ENCODE measurements around the gene LRPAP1. TPM values are rescaled to one million over a fixed set of nuclear protein-coding genes. Genes with fewer than 3 reads are reported as not detected.
"Not testable (repeated sequence)": the region's sequence is repeated elsewhere in the genome, so short reads cannot be mapped to it uniquely, and the experiment has no call there.

Gene LRPAP1
- total RNA-seq (10 to 100 TPM; 81.2 to 88.4 (median 81.9) TPM), total RNA-seq (83.6 to 143 (median 105) reads per million in 29 experiments)
- total RNA-seq (2013), result 90.3 TPM

- DNase-seq, result peak; percentile 41 to 90 (median 67)
- H3K27ac Mint-ChIP-seq, result peak within 1 kb of the TSS; percentile 89 to 96
- peak; percentile 92 to 97 (median 93) for ATAC-seq (replicated peaks in 1 of 4)
- ChIA-PET POLR2A (no interaction called here), CTCF (no interaction called here)
- under 1% methylated on average over 58 of the region's 84 CpGs for WGBS (ENCODE audit: insufficient coverage)
- H3K36me3 Mint-ChIP-seq, result peaks cover 5% of the 10 kb centered on the region
- peaks cover 0 to 4% (median 0%) of the 10 kb centered on the region in 3 donors for H3K9me3 Mint-ChIP-seq
- no peak within 1 kb of the TSS for H3K27ac ChIP-seq (ENCODE audit: low read length)
- peaks cover 0 to 16% of the 10 kb centered on the region in 2 donors for H3K36me3 ChIP-seq (ENCODE audit: control insufficient read depth in 2 of 2, extremely low read depth in 1 of 2, insufficient read depth in 1 of 2, low read length in 1 of 2)
- peak within 1 kb of the TSS; percentile 86 to 88 for H3K4me3 ChIP-seq (ENCODE audit: control insufficient read depth in 1 of 2, extremely low read depth in 1 of 2, low read length in 1 of 2)
- H3K4me1 Mint-ChIP-seq, result peaks cover 37 to 45% (median 40%) of the 10 kb centered on the region in 3 donors
- peaks cover 6 to 8% of the 10 kb centered on the region in 2 donors for H3K27me3 Mint-ChIP-seq
- H3K9me3 ChIP-seq, result no peaks in the 10 kb centered on the region
- H3K27me3 ChIP-seq (replicated peaks in 1 of 2; ENCODE audit: control insufficient read depth in 2 of 2, extremely low read depth in 1 of 2, insufficient read depth in 2 of 2, low read length in 1 of 2), result peaks cover 0 to 3% of the 10 kb centered on the region in 2 experiments
- H3K4me3 Mint-ChIP-seq, result peak within 1 kb of the TSS; percentile 98 to 99 (median 99)
- H3K4me1 ChIP-seq (ENCODE audit: control insufficient read depth in 1 of 2, extremely low read depth in 1 of 2, insufficient read depth in 2 of 2, low read length in 2 of 2), result peaks cover 8 to 52% of the 10 kb centered on the region in 2 experiments
Measured at GRCh38 chr4:3531879-3532750, at the start of gene LRPAP1. Gene LRPAP1 (minus strand): TSS chr4:3532422. CDS start chr4:3532412, 10 bp downstream.

- H3K27me3 ChIP-seq (replicated peaks in 1 of 2; ENCODE audit: control insufficient read depth in 2 of 2, extremely low read depth in 1 of 2, insufficient read depth in 2 of 2, low read length in 1 of 2); CTCF ChIA-PET; H3K27ac Mint-ChIP-seq; H3K9me3 Mint-ChIP-seq; H3K4me1 ChIP-seq (ENCODE audit: control insufficient read depth in 1 of 2, extremely low read depth in 1 of 2, insufficient read depth in 2 of 2, low read length in 2 of 2); ATAC-seq (replicated peaks in 1 of 4); H3K4me1 Mint-ChIP-seq; H3K27ac ChIP-seq (ENCODE audit: low read length); H3K36me3 Mint-ChIP-seq; H3K4me3 Mint-ChIP-seq; H3K9me3 ChIP-seq; DNase-seq; H3K36me3 ChIP-seq (ENCODE audit: control insufficient read depth in 2 of 2, extremely low read depth in 1 of 2, insufficient read depth in 1 of 2, low read length in 1 of 2); H3K4me3 ChIP-seq (ENCODE audit: control insufficient read depth in 1 of 2, extremely low read depth in 1 of 2, low read length in 1 of 2); POLR2A ChIA-PET: not testable (repeated sequence)
- 93% methylated on average over 6 of the region's 15 CpGs for WGBS (ENCODE audit: insufficient coverage)
- peaks cover 2 to 19% of the 10 kb centered on the region in 2 donors for H3K27me3 Mint-ChIP-seq
Measured at GRCh38 chr4:3581334-3582090, 49.3 kb upstream of the LRPAP1 start.

DNA sequence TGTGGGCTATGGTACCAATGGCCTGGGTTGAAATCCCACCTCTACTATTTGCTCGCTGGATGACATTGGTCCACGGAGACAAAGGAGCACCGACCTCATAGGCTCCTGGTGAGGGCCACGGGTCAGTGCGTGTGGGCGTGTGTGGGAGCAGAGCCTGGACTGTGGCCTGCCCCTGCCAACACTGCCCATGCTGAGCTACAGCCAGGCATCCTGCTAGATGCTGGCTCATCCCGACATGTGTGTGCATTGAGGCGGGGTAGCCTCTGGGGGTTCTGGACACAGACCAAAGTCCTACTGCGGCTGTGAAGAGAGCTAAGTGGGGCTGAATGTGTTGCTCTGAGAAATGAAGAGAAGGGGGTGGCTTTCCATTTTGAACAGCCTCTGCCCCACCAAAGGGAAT lies 48.6 kb upstream of the LRPAP1 start:
- peaks cover 2 to 21% of the 10 kb centered on the region in 2 donors for H3K27me3 Mint-ChIP-seq
- ATAC-seq (replicated peaks in 1 of 4); H3K36me3 ChIP-seq (ENCODE audit: control insufficient read depth in 2 of 2, extremely low read depth in 1 of 2, insufficient read depth in 1 of 2, low read length in 1 of 2); H3K27ac ChIP-seq (ENCODE audit: low read length); H3K4me1 Mint-ChIP-seq; H3K27me3 ChIP-seq (replicated peaks in 1 of 2; ENCODE audit: control insufficient read depth in 2 of 2, extremely low read depth in 1 of 2, insufficient read depth in 2 of 2, low read length in 1 of 2); H3K9me3 ChIP-seq; H3K4me1 ChIP-seq (ENCODE audit: control insufficient read depth in 1 of 2, extremely low read depth in 1 of 2, insufficient read depth in 2 of 2, low read length in 2 of 2); H3K36me3 Mint-ChIP-seq; CTCF ChIA-PET; DNase-seq; H3K4me3 Mint-ChIP-seq; H3K9me3 Mint-ChIP-seq; H3K4me3 ChIP-seq (ENCODE audit: control insufficient read depth in 1 of 2, extremely low read depth in 1 of 2, low read length in 1 of 2); H3K27ac Mint-ChIP-seq; POLR2A ChIA-PET: not testable (repeated sequence)
- WGBS (ENCODE audit: insufficient coverage), result 92% methylated on average over 6 of the region's 9 CpGs

DNA sequence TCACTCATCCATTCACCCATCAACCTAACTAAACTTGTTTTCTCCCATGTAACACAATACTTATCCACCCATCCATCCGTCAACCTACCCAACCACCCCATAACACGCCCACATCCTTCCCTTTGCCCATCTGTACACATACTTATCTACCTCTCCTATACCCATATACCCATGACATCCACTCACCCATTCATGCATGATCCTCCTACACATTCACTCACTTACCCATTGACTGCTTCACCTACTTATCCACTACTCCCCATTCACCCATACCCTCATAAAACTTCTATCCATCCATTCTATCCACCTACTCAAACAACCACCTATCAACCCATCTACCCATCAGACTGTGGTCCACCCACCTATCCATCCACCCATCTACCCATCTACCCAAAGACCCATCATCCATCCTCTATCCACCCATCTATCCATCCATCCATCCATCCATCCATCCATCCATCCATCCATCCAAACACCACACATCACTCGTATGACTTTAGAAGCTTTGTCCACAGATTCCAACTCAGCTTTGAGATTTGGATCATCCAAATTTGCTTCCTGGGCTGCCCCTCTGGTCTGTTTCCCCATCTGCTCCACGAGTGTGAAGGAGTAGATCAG lies 46.4 kb upstream of the LRPAP1 start:
- DNase-seq; POLR2A ChIA-PET; H3K36me3 Mint-ChIP-seq; H3K4me3 Mint-ChIP-seq; H3K4me1 ChIP-seq (ENCODE audit: control insufficient read depth in 1 of 2, extremely low read depth in 1 of 2, insufficient read depth in 2 of 2, low read length in 2 of 2); H3K27ac Mint-ChIP-seq; CTCF ChIA-PET; ATAC-seq (replicated peaks in 1 of 4); H3K4me3 ChIP-seq (ENCODE audit: control insufficient read depth in 1 of 2, extremely low read depth in 1 of 2, low read length in 1 of 2); H3K4me1 Mint-ChIP-seq; H3K9me3 Mint-ChIP-seq; H3K27ac ChIP-seq (ENCODE audit: low read length); H3K36me3 ChIP-seq (ENCODE audit: control insufficient read depth in 2 of 2, extremely low read depth in 1 of 2, insufficient read depth in 1 of 2, low read length in 1 of 2); H3K9me3 ChIP-seq: not testable (repeated sequence)
- H3K27me3 Mint-ChIP-seq, result peaks cover 5 to 22% of the 10 kb centered on the region in 2 donors
- peaks cover 0 to 11% of the 10 kb centered on the region in 2 experiments for H3K27me3 ChIP-seq (replicated peaks in 1 of 2; ENCODE audit: control insufficient read depth in 2 of 2, extremely low read depth in 1 of 2, insufficient read depth in 2 of 2, low read length in 1 of 2)
- 77% methylated on average over 2 of the region's 4 CpGs for WGBS (ENCODE audit: insufficient coverage)

- 78% methylated on average over 3 of the region's 3 CpGs for WGBS (ENCODE audit: insufficient coverage)
- DNase-seq; H3K36me3 Mint-ChIP-seq; H3K36me3 ChIP-seq (ENCODE audit: control insufficient read depth in 2 of 2, extremely low read depth in 1 of 2, insufficient read depth in 1 of 2, low read length in 1 of 2); CTCF ChIA-PET; H3K4me1 Mint-ChIP-seq; H3K9me3 ChIP-seq; H3K27ac Mint-ChIP-seq; H3K27ac ChIP-seq (ENCODE audit: low read length); H3K4me3 Mint-ChIP-seq; H3K9me3 Mint-ChIP-seq; ATAC-seq (replicated peaks in 1 of 4); H3K4me3 ChIP-seq (ENCODE audit: control insufficient read depth in 1 of 2, extremely low read depth in 1 of 2, low read length in 1 of 2); POLR2A ChIA-PET; H3K4me1 ChIP-seq (ENCODE audit: control insufficient read depth in 1 of 2, extremely low read depth in 1 of 2, insufficient read depth in 2 of 2, low read length in 2 of 2): not testable (repeated sequence)
- peaks cover 0 to 12% of the 10 kb centered on the region in 2 experiments for H3K27me3 ChIP-seq (replicated peaks in 1 of 2; ENCODE audit: control insufficient read depth in 2 of 2, extremely low read depth in 1 of 2, insufficient read depth in 2 of 2, low read length in 1 of 2)
- H3K27me3 Mint-ChIP-seq, result peaks cover 5 to 22% of the 10 kb centered on the region in 2 donors
Measured at GRCh38 chr4:3578052-3578451, 45.8 kb upstream of the LRPAP1 start.

- DNase-seq; H3K4me1 Mint-ChIP-seq; H3K9me3 Mint-ChIP-seq; H3K36me3 ChIP-seq (ENCODE audit: control insufficient read depth in 2 of 2, extremely low read depth in 1 of 2, insufficient read depth in 1 of 2, low read length in 1 of 2); CTCF ChIA-PET; ATAC-seq (replicated peaks in 1 of 4); H3K27ac Mint-ChIP-seq; H3K4me3 Mint-ChIP-seq; POLR2A ChIA-PET; H3K4me3 ChIP-seq (ENCODE audit: control insufficient read depth in 1 of 2, extremely low read depth in 1 of 2, low read length in 1 of 2); H3K9me3 ChIP-seq; H3K27ac ChIP-seq (ENCODE audit: low read length); H3K4me1 ChIP-seq (ENCODE audit: control insufficient read depth in 1 of 2, extremely low read depth in 1 of 2, insufficient read depth in 2 of 2, low read length in 2 of 2); H3K36me3 Mint-ChIP-seq: not testable (repeated sequence)
- peaks cover 2 to 22% of the 10 kb centered on the region in 2 donors for H3K27me3 Mint-ChIP-seq
- 40% methylated on average over 5 of the region's 11 CpGs for WGBS (ENCODE audit: insufficient coverage)
- peaks cover 0 to 19% of the 10 kb centered on the region in 2 experiments for H3K27me3 ChIP-seq (replicated peaks in 1 of 2; ENCODE audit: control insufficient read depth in 2 of 2, extremely low read depth in 1 of 2, insufficient read depth in 2 of 2, low read length in 1 of 2)
Measured at GRCh38 chr4:3577208-3577892, 45.1 kb upstream of the LRPAP1 start.

Measured in T-cell (primary cell).